ENCODE measurements around the gene HTT.
A peak's percentile ranks its signal among the peaks of the same experiment; 100 is the strongest.

Gene HTT

GRCh38 chr4:3227878-3228675 is 153.6 kb downstream of the HTT start:
- no peak overlapping the region for H3K27ac Mint-ChIP-seq
- ATAC-seq: no peak
- H3K9me3 Mint-ChIP-seq: no peaks in the 10 kb centered on the region
- DNase-seq: no peak
- H3K4me3 Mint-ChIP-seq: no peak overlapping the region
- H3K27me3 Mint-ChIP-seq: no peaks in the 10 kb centered on the region
- no peaks in the 10 kb centered on the region for H3K4me1 Mint-ChIP-seq

GRCh38 chr4:3228881-3229280 is 154.4 kb downstream of the HTT start:
- H3K27me3 Mint-ChIP-seq: no peaks in the 10 kb centered on the region
- no peaks in the 10 kb centered on the region for H3K9me3 Mint-ChIP-seq
- H3K27ac Mint-ChIP-seq: no peak overlapping the region
- ATAC-seq: no peak
- H3K4me1 Mint-ChIP-seq: no peaks in the 10 kb centered on the region
- H3K4me3 Mint-ChIP-seq: no peak overlapping the region
- DNase-seq: no peak

- no peak for DNase-seq
- H3K27ac Mint-ChIP-seq: no peak overlapping the region
Measured at GRCh38 chr4:3229328-3229727, 154.8 kb downstream of the HTT start.

GRCh38 chr4:3229964-3230363 is 155.5 kb downstream of the HTT start:
- no peaks in the 10 kb centered on the region for H3K9me3 Mint-ChIP-seq
- H3K4me3 Mint-ChIP-seq: no peak overlapping the region
- H3K27me3 Mint-ChIP-seq: no peaks in the 10 kb centered on the region
- H3K27ac Mint-ChIP-seq: no peak overlapping the region
- DNase-seq (no peak), ATAC-seq (no peak)
- no peaks in the 10 kb centered on the region for H3K4me1 Mint-ChIP-seq

More at GRCh38 chr4:3229328-3229727, 154.8 kb downstream of the HTT start:
- no peaks in the 10 kb centered on the region for H3K9me3 Mint-ChIP-seq
- H3K27me3 Mint-ChIP-seq: no peaks in the 10 kb centered on the region
- no peaks in the 10 kb centered on the region for H3K4me1 Mint-ChIP-seq
- H3K4me3 Mint-ChIP-seq: no peak overlapping the region
- ATAC-seq: no peak

- Mint-ChIP-seq H3K27me3 (no peaks in the 10 kb centered on the region), H3K9me3 (no peaks in the 10 kb centered on the region), H3K4me3 (no peak overlapping the region), H3K4me1 (no peaks in the 10 kb centered on the region), H3K27ac (no peak overlapping the region)
- DNase-seq (no peak), ATAC-seq (no peak)
Measured at GRCh38 chr4:3231471-3231870, 157.0 kb downstream of the HTT start.

- no peak overlapping the region for H3K4me3 Mint-ChIP-seq
- no peaks in the 10 kb centered on the region for H3K9me3 Mint-ChIP-seq
- DNase-seq (no peak), ATAC-seq (no peak)
- peak overlapping the region; percentile 36 to 74 for H3K27ac Mint-ChIP-seq
- H3K27me3 Mint-ChIP-seq: no peaks in the 10 kb centered on the region
- H3K4me1 Mint-ChIP-seq: no peaks in the 10 kb centered on the region
Measured at GRCh38 chr4:3232001-3232400, 157.5 kb downstream of the HTT start.

DNA sequence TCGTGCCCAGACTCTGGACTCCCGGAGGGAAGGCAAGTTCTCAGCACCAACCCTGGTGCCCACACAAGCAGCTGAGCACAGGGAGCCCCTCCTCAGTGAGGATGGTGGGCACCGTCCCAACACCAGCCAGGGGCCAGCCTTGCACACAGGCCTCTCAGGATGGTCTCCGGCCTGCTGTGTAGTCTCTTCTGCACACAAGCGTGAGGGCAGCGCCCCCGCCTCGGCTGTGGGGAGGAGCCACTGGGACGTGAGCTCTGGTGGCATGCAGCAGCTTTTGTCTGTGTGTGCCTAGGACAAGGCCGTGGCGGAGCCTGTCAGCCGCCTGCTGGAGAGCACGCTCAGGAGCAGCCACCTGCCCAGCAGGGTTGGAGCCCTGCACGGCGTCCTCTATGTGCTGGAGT is 158.4 kb downstream of the HTT start:
- no peak overlapping the region for H3K27ac Mint-ChIP-seq
- no peak for ATAC-seq
- no peaks in the 10 kb centered on the region for H3K27me3 Mint-ChIP-seq
- no peaks in the 10 kb centered on the region for H3K4me1 Mint-ChIP-seq
- H3K4me3 Mint-ChIP-seq: no peak overlapping the region
- no peak for DNase-seq
- no peaks in the 10 kb centered on the region for H3K9me3 Mint-ChIP-seq

DNA sequence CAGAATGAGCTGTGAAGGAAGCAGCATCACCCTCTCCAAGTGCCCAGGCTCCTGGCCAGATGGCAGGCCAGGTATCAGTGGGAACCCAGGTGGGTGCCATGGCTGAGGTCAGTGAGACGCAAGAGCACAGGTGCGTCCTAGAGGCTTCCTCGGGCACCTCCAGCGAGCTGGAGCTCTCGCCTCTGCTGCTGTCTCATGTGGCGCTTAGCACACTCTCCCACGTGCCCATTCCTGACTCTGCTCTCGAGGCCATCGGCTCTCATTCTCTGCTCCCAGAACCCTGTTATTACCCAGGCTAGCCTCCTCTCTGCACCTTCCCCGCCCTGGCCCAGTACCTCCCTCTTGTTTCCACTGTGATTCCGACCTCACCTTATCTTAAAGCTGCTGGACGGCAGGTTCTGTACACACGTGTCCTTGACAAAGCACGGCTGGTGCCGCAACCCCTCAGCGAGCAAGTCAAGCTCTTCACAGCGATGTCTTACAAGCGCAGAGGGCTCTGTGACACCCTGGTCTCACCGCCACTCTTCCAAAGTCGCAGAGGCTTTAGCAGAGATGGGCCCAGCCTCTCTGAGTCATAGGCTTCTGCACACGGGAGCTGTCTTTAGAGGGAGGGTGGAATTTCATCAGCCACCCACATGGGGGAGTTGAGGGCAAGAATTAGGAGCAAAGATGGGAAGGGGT is 159.1 kb downstream of the HTT start:
- ATAC-seq: no peak
- Mint-ChIP-seq H3K27ac (no peak overlapping the region), H3K4me1 (no peaks in the 10 kb centered on the region), H3K9me3 (no peaks in the 10 kb centered on the region), H3K4me3 (no peak overlapping the region), H3K27me3 (no peaks in the 10 kb centered on the region)
- DNase-seq: no peak

DNA sequence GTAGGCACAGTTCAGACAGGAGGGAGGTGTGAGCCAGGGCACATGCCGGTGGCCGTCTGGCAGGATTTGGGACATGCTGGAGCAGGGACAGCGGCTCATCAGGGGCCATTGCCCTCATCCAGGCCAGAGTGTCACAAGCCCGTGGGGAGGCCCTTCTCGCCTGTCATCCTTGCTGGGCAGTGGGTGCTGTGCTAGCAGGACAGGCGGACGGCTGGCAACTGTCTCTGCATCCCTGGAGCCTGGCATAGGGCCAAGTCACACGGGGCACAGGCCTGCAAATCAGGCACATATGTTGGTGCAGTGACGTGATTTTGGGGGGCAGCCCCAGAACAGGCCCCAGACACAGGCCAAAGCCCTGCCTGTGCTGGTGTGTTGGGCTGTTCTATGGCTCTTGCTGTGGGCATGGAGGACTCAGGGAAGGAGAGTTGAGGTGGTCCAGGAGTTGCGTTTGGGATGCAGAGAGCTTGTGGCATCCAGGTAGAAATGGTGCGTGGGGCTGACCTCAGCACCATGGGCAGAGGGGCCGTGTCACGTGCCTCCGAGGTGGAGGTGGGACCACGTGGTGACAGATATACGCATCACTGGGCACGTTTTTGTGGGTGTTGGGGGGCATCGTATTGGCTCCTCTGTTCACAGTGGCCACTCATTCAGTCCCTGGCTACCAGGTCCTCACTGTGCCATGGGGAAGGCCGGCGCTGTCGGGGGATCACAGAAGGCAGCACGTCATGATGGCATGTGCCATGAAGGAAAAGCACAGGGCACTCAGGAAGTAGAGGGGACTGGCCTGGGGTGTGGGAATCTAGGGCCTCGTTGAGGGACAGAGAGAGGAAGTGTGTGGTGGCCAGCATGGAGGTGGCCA is 159.9 kb downstream of the HTT start:
- ATAC-seq: no peak
- no peak for DNase-seq
- H3K9me3 Mint-ChIP-seq: no peaks in the 10 kb centered on the region
- no peaks in the 10 kb centered on the region for H3K27me3 Mint-ChIP-seq
- H3K27ac Mint-ChIP-seq: peak overlapping the region in 1 of 2 donors; percentile 55
- H3K4me1 Mint-ChIP-seq: no peaks in the 10 kb centered on the region
- no peak overlapping the region for H3K4me3 Mint-ChIP-seq

- Mint-ChIP-seq H3K9me3 (no peaks in the 10 kb centered on the region), H3K27me3 (no peaks in the 10 kb centered on the region), H3K4me3 (no peak overlapping the region), H3K27ac (peak overlapping the region in 1 of 2 donors; percentile 55), H3K4me1 (no peaks in the 10 kb centered on the region)
- ATAC-seq (no peak), DNase-seq (no peak)
Measured at GRCh38 chr4:3235030-3235345, 160.5 kb downstream of the HTT start.

DNA sequence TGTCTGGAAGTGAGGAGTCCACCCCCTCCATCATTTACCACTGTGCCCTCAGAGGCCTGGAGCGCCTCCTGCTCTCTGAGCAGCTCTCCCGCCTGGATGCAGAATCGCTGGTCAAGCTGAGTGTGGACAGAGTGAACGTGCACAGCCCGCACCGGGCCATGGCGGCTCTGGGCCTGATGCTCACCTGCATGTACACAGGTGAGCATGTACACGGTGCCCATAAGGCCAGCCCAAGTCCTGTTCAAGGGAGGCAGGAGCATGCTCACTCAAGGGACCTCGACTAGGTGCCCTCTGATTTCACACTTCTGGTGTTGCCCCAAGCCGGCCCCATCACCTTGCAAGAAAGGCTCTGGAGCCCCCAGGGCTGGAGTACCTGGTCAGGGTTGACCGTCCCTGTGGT is 161.1 kb downstream of the HTT start:
- H3K4me1 Mint-ChIP-seq: no peaks in the 10 kb centered on the region
- no peaks in the 10 kb centered on the region for H3K9me3 Mint-ChIP-seq
- no peaks in the 10 kb centered on the region for H3K27me3 Mint-ChIP-seq
- no peak overlapping the region for H3K4me3 Mint-ChIP-seq
- no peak for DNase-seq
- no peak for ATAC-seq
- H3K27ac Mint-ChIP-seq: no peak overlapping the region

DNA sequence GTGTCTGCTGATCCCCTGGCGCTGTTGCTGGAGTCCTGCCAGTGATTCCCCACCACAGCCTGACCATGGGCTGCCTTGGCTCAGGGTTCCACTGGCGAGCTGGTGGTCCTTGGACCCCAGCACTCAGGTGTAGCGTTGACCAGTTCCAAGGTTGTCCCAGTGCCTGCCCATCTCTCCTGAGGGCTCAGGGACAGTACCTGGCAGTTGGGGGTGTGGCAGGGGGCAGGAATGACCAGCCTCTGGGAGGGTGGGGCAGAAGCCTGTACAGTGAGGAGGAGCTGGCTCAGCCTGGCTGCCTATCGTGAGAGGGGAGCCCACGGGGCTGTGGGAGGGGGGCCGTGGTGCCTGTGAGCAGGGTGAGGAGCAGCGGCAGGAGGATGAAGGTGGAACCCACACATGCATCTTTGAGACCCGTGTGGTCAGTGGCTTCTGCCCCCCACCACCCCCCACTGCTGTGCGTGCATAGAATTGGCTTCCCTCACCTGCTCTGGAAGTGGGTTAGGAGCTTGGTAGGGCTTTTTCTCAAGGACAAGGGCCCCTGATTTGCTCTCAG is 161.9 kb downstream of the HTT start:
- Mint-ChIP-seq H3K4me1 (no peaks in the 10 kb centered on the region), H3K9me3 (no peaks in the 10 kb centered on the region), H3K4me3 (no peak overlapping the region)

DNA sequence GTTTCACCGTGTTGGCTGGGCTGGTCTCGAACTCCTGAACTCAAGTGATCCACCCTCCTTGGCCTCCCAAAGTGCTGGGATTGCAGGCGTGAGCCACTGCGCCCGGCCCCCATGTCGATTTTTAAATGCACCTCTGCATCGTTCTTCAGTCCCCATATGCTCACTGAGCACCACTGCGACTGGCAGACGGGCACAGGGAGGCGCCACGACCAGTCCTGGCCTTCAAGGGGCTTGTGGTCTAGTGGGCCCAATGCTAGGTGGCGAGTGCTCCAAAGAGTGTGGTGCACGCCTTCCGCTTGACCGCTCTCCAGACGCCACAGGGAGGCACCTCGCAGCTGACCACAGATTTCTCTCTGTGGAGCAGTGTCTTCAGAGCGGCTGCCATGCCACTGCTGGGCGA is 162.8 kb downstream of the HTT start:
- Mint-ChIP-seq H3K27me3 (no peaks in the 10 kb centered on the region), H3K4me1 (no peaks in the 10 kb centered on the region), H3K4me3 (no peak overlapping the region), H3K9me3 (no peaks in the 10 kb centered on the region), H3K27ac (peak overlapping the region in 1 of 2 donors; percentile 90)
- no peak for ATAC-seq
- DNase-seq: no peak

More for the DNA sequence above, 161.9 kb downstream of the HTT start:
- Mint-ChIP-seq H3K27me3 (no peaks in the 10 kb centered on the region), H3K27ac (peak overlapping the region in 1 of 2 donors; percentile 59)
- DNase-seq (no peak), ATAC-seq (no peak)

GRCh38 chr4:3237712-3238560 is 163.5 kb downstream of the HTT start:
- Mint-ChIP-seq H3K4me1 (peaks cover 3% of the 10 kb centered on the region), H3K9me3 (no peaks in the 10 kb centered on the region), H3K4me3 (no peak overlapping the region), H3K27me3 (no peaks in the 10 kb centered on the region), H3K27ac (peak overlapping the region in 1 of 2 donors; percentile 90)
- DNase-seq: no peak
- no peak for ATAC-seq

GRCh38 chr4:3238721-3239120 is 164.2 kb downstream of the HTT start:
- no peaks in the 10 kb centered on the region for H3K27me3 Mint-ChIP-seq
- no peak overlapping the region for H3K27ac Mint-ChIP-seq
- DNase-seq (no peak), ATAC-seq (no peak)
- no peak overlapping the region for H3K4me3 Mint-ChIP-seq
- no peaks in the 10 kb centered on the region for H3K9me3 Mint-ChIP-seq
- H3K4me1 Mint-ChIP-seq: peaks cover 11% of the 10 kb centered on the region

Data from stimulated activated naive CD8-positive, alpha-beta T cell treated with anti-CD3 and anti-CD28 coated beads, Interleukin-15, amount 100 ng/mL, for 72 hours (primary cell).